Erythroblast (primary cell): ENCODE results near the gene PTPRD.

Experiments
- GATA1 ChIP-seq: IDR thresholded peaks from 2 replicates; pipeline ENCODE4 v1.6.1; 2011; ENCODE audit warnings: low read depth, mild to moderate bottlenecking, control low read depth, low read length, moderate library complexity
- POLR2A ChIP-seq: IDR thresholded peaks from 2 replicates; pipeline ENCODE4 v1.6.1; 2011; ENCODE audit warnings: mild to moderate bottlenecking, low read length

- TF ChIP-seq POLR2A (no peak), GATA1 (no peak)
Measured at GRCh38 chr9:9396518-9396917, 1216.3 kb downstream of the PTPRD start.
